Ovary (tissue), 3 donors: Measurements from ENCODE around the gene RHO.

Experiments
- EP300 ChIP-seq: sonication (generic); formaldehyde crosslinking; IDR thresholded peaks from one replicate; pipeline ENCODE4 v1.6.1; 2017; ENCODE audit warnings: antibody characterized with exemption
- POLR2A ChIP-seq: fragments of 450-650 bp; IDR thresholded peaks from one replicate; pipeline ENCODE4 v1.6.1; 2017; ENCODE audit warnings: antibody characterized with exemption, mild to moderate bottlenecking, moderate library complexity
- TF ChIP-seq, protein P1 (sequence below), 3 donors: fragments of 450-650 bp in 2 of 3; fragments of 200-600 bp in 1 of 3; IDR thresholded peaks; one replicate each; pipeline versions ENCODE4 v1.5.1 to v1.8.0; 2016 to 2022; ENCODE audit warnings: antibody characterized with exemption in 3 of 3, mild to moderate bottlenecking in 1 of 3
- donor health status: DM: no; HTN: no; CAD: no.

DNA sequence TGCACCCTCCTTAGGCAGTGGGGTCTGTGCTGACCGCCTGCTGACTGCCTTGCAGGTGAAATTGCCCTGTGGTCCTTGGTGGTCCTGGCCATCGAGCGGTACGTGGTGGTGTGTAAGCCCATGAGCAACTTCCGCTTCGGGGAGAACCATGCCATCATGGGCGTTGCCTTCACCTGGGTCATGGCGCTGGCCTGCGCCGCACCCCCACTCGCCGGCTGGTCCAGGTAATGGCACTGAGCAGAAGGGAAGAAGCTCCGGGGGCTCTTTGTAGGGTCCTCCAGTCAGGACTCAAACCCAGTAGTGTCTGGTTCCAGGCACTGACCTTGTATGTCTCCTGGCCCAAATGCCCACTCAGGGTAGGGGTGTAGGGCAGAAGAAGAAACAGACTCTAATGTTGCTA lies 2.4 kb downstream of the RHO start:
- TF ChIP-seq, protein P1, sequence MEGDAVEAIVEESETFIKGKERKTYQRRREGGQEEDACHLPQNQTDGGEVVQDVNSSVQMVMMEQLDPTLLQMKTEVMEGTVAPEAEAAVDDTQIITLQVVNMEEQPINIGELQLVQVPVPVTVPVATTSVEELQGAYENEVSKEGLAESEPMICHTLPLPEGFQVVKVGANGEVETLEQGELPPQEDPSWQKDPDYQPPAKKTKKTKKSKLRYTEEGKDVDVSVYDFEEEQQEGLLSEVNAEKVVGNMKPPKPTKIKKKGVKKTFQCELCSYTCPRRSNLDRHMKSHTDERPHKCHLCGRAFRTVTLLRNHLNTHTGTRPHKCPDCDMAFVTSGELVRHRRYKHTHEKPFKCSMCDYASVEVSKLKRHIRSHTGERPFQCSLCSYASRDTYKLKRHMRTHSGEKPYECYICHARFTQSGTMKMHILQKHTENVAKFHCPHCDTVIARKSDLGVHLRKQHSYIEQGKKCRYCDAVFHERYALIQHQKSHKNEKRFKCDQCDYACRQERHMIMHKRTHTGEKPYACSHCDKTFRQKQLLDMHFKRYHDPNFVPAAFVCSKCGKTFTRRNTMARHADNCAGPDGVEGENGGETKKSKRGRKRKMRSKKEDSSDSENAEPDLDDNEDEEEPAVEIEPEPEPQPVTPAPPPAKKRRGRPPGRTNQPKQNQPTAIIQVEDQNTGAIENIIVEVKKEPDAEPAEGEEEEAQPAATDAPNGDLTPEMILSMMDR (IDR thresholded peaks at IDR 0.05), result no peak
- TF ChIP-seq EP300 (no peak), POLR2A (no peak)
